Non-pigmented ciliary epithelial cell (primary cell): Measurements from ENCODE around the gene JPH4.
"Not testable (repeated sequence)": the region's sequence is repeated elsewhere in the genome, so short reads cannot be mapped to it uniquely, and the experiment has no call there.

ENCODE experiments used
- DNase-seq: peaks from one replicate; pipeline ENCODE4 v3.0.0-alpha.2; 2010; ENCODE audit warnings: low read depth

JPH4 gene

DNA sequence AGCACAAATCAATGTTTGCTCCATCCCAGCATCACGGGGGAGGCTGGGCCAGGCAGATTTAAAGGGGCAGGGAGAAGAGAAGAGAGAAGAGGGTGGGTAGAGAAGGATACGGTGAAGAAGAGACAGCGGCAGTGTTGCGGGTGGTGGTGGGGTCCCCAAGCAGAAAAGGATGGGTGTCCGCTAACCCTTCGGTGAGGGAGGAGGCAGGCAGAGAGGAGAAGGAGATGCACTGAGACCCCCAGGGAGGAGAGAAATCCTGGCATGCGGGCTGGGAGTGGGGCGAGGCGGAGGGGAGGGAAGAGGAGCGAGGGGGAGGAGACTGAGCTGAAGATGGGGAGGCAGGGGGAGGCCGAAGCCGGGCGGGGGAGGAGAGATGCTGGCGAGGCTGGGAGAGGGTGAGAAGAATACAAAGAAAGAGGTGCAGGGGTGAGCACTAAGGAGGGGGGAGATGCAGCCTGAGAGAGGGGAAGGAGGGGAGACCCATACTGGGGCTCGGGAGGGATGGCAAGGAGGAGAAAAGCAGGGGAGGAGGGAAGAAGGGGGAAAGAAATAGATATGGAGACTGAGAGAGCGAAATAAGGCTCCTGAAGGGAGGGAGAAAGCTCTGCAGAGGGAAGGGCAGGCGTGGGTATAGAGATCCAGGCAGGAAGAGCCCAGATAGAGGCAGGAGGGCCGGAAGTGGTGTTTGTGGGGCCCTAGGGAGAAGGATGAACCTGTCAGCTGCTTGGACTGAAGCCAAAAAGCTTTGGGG lies at the start of gene JPH4:
TSS of gene JPH4 (minus strand) at position 231 of the 751 bp plus-strand sequence. CDS start 1,337 bp downstream, outside the sequence.
- no peak for DNase-seq

GRCh38 chr14:23627961-23628360 lies 49.4 kb upstream of the JPH4 start:
- DNase-seq = no peak

- no peak for DNase-seq
These were observed 48.4 kb upstream of the JPH4 start for GRCh38 chr14:23626946-23627345.

GRCh38 chr14:23624830-23625404 lies 46.3 kb upstream of the JPH4 start:
- no peak for DNase-seq

- DNase-seq = no peak
These were observed 45.4 kb upstream of the JPH4 start for GRCh38 chr14:23623962-23624361.

DNA sequence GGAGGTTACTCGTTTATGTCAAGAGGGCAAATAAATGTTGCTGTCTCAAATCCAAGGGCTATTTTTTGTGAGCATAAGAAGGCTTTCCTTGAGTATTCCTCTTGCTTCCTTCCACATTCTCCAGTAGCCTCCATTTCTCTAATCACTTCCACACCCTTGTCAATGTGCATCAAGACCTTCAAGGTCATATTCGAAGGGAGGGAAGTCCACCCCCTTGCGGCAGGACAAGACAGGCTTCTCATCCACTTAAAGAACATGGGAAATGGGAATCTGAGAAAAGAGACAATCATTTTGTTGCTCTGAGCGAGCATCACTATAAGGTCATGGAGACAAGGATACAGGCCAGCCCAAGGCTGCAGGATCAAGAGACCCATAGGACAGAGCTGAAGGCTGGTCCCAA lies 44.4 kb upstream of the JPH4 start:
- no peak for DNase-seq

DNA sequence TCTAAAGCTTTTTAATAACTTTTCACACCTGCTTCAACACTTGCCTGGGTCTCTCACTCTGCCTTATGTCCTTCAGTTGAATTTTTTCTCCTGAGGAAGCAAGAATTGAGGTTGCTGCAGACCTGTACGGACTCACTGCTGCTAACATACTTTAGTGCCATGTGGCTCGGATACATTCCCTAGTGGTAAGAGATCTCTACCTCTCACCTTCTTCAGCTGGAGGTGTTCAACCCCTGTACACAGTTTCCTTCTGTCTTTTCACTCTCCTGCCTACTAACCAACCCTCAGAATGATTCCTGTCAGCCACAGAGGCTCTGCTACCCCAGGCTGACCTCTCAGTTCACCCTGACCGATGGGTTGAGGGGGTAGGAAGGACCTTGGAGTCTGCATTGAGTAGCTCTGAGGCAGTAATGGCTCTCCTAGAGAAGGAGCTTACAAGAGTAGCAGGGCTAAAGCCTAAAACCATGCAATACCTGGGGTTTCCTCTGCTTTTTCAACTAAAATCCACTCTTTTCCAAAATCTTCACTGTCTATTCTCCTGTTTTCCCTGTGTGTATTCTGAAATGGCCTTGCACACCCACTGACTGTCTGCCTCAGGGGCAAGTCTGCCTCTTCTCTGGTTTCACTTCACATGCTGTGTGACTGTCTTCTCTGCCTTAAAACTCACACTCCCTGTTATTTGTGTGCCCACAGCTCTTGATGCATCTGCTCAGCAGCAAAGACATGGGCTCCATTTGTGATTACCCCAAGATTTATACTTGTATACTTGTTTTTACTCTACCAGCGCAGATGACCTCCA lies 43.5 kb upstream of the JPH4 start:
- no peak for DNase-seq

DNA sequence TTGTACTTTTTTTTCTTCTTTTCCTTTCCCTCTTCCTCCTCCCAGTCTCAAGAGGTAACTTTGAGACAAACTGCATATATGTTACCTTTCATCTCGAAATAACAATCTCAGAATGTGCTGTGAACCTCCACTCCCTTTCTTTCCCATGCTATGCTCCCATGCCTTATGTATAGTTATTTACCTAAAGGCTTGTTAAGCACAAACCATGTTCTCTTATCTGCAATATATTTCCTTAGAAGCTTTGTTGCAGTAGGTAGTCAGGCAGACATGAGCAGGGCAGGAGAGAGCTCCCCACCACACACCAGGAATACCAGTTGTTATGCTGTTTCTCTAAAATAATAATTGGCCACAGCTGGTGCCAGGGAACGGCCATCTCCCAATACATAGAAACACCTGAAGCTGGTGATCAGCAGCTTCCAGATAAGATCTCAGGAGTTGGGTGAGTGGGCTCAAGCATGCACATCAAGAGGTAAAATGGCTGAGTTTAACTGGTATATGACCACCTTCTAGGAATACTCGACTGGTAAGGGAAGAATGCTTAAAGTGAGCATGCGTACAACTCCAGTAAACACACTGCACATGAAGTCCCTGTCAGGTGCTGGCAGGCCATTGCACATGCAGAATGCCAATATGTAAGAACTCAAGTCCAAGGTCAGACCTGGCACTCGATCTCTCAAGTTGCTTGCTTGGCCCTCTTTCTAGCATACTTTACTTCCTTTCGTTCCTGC lies 42.8 kb upstream of the JPH4 start:
- DNase-seq = no peak

GRCh38 chr14:23620177-23620702 lies 41.6 kb upstream of the JPH4 start:
- no peak for DNase-seq

DNA sequence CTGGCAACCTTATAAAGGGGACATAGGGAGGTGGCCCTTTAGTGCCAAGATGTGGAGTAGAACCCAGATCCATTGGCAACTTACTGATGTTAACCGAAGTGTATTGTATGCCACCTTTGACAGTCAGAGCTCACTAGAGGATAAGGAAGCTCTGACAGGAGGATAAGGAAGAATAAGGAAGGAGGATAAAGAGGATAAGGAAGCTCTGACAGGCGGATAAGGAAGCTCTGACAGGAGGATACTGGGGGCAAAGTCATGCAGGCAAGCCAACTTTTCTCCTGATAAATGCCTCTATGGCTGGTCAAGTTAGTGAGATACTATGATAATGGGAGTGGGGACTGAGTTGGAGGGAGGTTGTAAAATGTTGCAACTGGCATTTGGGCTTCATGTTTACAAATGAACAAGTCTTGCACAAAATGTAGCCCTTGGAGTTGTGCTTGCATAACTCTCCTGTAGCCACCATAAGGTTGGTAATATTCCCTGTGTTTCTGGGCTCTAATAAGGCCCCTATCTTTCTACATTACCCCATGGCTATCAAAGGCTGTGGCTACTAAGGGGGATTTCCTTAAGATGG lies 39.9 kb upstream of the JPH4 start:
- no peak for DNase-seq

DNA sequence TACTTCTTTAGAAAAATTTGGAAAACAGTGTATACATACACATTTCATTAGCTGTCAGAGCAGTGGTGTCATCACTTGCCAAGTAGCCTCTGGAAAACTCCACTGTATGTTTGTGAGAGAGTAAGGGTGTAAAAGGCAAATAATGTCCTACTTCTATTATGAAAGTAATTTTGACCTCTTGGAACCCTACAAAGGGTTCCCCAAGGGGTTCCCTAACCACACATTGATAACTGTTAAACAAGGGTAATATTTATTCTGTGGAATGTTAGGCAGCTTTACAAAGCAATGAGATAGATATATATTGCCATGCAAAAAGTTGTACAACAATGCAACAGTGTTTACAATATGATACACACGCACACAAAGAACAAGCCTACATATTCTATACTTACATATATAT lies 38.9 kb upstream of the JPH4 start:
- no peak for DNase-seq

GRCh38 chr14:23615856-23616255 lies 37.3 kb upstream of the JPH4 start:
- DNase-seq = no peak

DNA sequence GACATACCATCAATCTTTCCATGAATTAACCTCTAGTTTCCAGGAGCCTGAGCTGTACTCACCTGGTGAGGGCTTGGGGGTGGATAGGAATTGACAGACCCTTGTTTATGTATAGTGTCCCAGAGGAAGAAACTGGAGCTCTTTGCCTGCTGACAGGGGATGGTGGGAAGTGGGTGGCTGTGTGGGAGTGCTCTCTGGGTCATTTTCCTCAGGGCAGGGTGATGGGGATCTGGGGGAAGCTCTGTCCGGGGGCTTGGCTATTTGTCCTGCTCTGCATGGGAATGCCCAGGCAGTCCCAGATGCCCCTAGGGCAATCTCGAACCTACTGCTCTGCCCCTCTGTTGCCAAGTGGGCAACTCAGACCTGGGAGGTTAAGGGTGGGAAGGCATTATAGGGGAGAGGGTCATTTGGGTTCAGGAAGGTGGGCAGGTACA lies 35.8 kb upstream of the JPH4 start:
- no peak for DNase-seq

GRCh38 chr14:23613242-23614070 lies 34.9 kb upstream of the JPH4 start:
- no peak for DNase-seq

GRCh38 chr14:23612802-23613201 lies 34.2 kb upstream of the JPH4 start:
- no peak for DNase-seq

DNA sequence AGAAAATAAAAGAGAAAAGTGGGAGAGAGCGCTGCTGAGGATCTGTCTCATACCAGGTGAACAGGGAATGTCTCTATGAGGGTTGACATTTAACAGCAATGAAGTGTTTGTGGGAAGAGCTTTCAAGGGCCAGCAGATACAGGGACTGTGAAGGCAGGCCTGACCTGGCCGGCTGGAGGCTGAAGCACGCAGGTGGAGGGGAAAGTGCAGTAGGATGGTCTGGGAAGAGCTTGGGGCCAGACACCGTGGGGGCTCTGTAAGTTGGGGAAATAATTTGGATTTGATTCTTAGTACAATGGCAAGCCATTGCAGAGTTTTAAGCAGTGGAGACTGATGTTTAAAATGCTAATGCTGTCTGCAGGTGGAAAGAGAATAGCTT lies 33.8 kb upstream of the JPH4 start:
- no peak for DNase-seq

- no peak for DNase-seq
These were observed 32.3 kb upstream of the JPH4 start for GRCh38 chr14:23610815-23611289.

- no peak for DNase-seq
These were observed 31.7 kb upstream of the JPH4 start for GRCh38 chr14:23610090-23610814.

DNA sequence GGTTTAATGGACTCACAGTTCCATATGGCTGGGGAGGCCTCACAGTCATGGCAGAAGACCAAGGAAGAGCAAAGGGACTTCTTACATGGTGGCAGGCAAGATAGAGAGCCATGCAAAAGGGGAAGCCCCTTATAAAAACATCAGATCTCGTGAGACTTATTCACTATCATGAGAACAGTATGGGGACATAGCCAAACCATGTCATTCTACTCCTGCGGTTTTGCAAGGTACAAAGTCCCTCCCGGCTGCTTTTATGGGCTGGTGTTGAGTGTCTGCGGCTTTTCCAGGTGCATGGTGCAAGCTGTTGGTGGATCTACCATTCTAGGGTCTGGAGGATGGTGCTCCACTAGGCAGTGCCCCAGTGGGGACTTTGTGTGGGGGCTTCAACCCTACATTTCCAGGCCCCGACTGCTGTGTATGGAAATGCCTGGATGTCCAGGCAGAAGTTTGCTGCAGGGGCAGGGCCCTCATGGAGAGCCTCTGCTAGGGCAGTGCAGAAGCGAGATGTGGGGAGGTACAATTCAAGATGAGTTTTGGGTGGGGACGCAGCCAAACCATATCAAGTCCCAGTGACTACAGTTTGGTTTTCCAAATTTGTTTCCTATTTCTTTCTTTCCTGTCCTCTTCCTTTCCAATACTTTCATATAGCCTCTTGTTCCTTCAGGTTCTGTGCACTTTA lies 31.0 kb upstream of the JPH4 start:
- not testable (repeated sequence) for DNase-seq
